GM13976 (cell line): ENCODE results near the gene SPAG6.

ENCODE experiments used
- DNase-seq: peaks from one replicate; pipeline ENCODE4 v3.0.0; 2012; ENCODE audit warnings: low spot score
- CTCF ChIP-seq: IDR thresholded peaks from 2 replicates; pipeline ENCODE4 v1.5.1; 2012; ENCODE audit warnings: borderline replicate concordance, mild to moderate bottlenecking; ENCODE audit not compliant: insufficient read depth; ENCODE audit errors: extremely low read depth, missing control alignments, control extremely low read depth
- in situ Hi-C: fragments of 300-500 bp; cut with MboI; formaldehyde crosslinking; loops from one replicate; pipeline ENCODE4 v1.12.0; 2022; ENCODE audit warnings: low sequenced_read_pairs, mixed read lengths, inconsistent platforms; ENCODE audit not compliant: unreplicated experiment

Gene SPAG6

GRCh38 chr10:22342421-22342820, 2.9 kb upstream of the SPAG6 start:
- no peak for DNase-seq
- no peak for TF ChIP-seq CTCF
- in situ Hi-C loops: no loop called here

- in situ Hi-C loops: no loop called here
- no peak for DNase-seq
- TF ChIP-seq CTCF: no peak
Measured at GRCh38 chr10:22343731-22344130, 1.6 kb upstream of the SPAG6 start.

GRCh38 chr10:22344249-22344648, 1.0 kb upstream of the SPAG6 start:
- TF ChIP-seq CTCF: no peak
- in situ Hi-C loops: no loop called here
- no peak for DNase-seq

- no peak for DNase-seq
- TF ChIP-seq CTCF: no peak
- in situ Hi-C loops: no loop called here
Measured at GRCh38 chr10:22344781-22345300, 455 bp upstream of the SPAG6 start.

- no peak for TF ChIP-seq CTCF
- DNase-seq: no peak
- in situ Hi-C loops: no loop called here
Measured at GRCh38 chr10:22346096-22346661, 883 bp downstream of the SPAG6 start.

- no peak for DNase-seq
- no peak for TF ChIP-seq CTCF
- in situ Hi-C loops: no loop called here
Measured at GRCh38 chr10:22349755-22350154, 4.5 kb downstream of the SPAG6 start.

- in situ Hi-C loops: no loop called here
Measured at GRCh38 chr10:22351131-22351703, 5.9 kb downstream of the SPAG6 start.

More at GRCh38 chr10:22351131-22351703, 5.9 kb downstream of the SPAG6 start:
- no peak for DNase-seq
- TF ChIP-seq CTCF: no peak
